AG08395 (cell line): ENCODE results near the gene ZFHX3.

Experiments
- DNase-seq: peaks from one replicate; pipeline ENCODE4 v3.0.0; 2012; ENCODE audit warnings: mixed read lengths, low spot score

The ZFHX3 gene

DNA sequence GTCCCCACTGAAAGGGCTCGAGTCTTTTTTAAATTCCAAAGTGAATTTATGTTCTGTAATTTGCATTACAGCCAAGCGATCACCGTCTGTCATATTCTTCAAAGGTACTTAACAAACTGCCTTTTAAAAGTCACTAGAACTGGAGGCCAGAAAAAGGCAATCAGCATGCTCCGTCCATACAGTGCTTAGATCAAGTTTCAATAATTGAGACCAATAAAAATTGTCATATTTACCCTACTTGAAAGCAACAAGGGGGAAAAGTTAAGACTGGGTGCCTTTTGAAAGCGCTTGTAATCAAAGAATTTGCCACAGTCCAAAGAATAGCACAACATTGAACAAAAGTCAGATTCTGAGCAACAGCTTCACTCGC, 9.0 kb upstream of the ZFHX3 start:
- DNase-seq, result no peak

DNA sequence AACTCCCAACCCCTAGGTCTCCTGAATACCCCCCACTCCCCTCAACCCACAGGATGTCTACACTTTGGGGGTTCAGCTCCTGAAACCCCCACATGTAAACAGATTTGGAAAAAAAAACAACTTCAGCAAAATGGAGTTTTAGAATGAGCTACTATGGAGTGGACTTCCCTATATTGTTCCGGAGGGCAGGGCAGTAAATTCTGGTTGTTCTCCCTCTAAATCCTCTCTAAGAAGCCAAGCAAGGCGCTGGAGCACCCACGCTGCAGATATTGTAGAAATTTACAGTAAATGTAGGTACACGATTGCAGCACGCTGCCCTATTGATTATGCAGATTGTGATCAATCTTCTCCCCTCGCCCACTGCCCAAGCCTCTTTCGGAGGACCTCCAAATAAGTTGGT, 8.5 kb upstream of the ZFHX3 start:
- DNase-seq, result no peak

DNA sequence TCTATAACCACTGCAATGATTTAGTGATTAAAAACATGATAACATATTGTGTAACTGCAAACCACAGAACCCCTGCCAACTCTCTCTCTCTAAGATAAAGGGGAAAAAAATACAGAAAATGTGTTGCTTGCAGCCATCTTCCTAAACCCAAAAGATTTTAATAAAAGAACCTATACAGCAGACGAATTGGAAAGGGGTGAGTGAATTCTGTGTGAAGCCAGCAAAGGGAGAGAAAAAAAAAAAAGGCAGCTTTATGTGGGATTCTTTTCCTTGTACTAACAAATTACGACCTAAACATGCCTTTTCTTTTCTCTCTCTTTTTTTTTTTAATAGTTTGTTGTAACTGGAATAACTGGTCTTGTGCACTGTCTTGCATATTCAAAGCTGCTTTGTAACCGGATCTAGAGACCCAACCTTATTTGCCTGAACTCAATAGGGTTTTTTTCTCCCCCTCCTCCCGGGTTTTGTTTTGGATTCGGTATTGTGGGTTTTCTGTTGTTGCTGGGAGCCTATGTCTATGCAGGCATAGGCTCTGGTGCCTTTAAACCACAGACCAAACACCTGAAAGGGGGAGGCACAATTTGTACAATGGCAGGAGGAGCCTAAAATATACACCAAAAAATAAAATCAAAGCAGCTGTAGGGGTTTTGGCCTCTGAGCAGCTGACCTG, 7.0 kb upstream of the ZFHX3 start:
- peak; percentile 42 for DNase-seq

DNA sequence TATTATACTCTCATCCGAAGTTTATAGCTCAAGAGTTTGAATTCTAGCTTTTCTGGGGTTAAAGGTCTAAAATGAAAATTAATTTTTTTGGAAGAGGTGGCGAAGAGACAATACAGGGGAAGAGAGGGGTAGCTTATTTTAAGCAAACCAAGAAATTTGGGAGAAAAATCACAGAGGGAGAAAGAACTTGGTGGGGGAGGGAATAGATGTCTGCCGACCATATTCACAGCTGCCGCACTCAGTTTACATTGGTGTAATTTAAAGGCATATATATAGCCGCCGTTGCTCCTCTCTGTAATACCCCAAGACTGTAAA, 6.5 kb upstream of the ZFHX3 start:
- DNase-seq, result no peak

- DNase-seq, result no peak
Measured at GRCh38 chr16:73054125-73054484, 6.2 kb upstream of the ZFHX3 start.

DNA sequence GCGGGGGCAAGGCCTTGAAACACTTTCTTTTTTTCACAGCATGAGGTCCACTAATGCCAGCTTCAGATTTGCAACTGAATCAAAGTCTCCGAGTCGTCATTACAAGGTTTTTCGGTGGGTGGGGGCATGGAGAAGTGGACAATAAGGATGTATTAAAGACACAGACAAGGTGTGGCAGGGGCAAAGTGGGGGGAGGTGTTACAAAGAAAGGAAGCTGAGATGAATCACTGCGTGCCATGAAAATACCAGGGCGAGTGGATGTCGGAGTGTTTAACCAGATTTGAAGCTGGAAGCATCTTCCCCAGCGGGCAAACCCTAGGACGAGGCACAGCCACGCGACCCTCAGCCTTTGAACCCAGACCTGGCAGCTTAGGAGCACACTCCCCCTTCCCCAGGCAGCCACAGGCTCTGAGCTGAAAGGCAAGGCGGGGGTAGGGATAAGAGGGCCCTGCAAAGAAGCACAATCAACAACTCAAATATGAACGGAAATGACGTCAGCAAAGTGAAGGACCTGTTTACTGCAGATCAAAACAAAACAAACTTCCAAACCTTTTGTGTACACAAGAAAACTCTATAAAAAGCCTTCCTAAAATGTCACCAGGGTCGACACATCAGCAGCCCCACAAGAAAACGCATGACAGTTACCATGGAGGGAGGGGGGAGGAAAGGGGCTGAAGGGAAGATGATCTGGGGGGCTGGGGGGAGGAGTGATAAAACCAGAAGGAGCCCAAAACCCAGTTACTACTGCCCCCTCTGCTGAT, 5.6 kb upstream of the ZFHX3 start:
- DNase-seq, result no peak

GRCh38 chr16:73053038-73053363, 5.1 kb upstream of the ZFHX3 start:
- no peak for DNase-seq

- DNase-seq, result no peak
Measured at GRCh38 chr16:73052576-73052975, 4.6 kb upstream of the ZFHX3 start.

DNA sequence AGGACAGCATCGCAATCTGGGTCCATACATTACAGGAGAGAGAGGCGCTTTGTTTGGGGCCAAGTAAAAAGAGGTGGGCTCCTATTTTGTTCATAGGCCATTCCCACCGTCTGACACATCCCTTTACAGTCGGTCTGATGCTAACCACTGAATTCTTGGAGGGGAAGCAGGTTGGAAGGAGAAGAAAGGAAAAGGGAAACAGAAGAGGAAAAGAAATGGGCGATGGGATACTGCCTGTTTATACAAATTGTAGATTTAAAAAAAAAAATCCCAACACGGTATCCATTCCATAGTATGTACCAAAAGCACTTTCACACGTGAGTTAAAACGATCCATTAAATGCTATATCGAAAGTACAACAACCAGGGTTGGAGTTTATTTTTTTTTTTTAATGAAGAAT, 4.0 kb upstream of the ZFHX3 start:
- no peak for DNase-seq

DNA sequence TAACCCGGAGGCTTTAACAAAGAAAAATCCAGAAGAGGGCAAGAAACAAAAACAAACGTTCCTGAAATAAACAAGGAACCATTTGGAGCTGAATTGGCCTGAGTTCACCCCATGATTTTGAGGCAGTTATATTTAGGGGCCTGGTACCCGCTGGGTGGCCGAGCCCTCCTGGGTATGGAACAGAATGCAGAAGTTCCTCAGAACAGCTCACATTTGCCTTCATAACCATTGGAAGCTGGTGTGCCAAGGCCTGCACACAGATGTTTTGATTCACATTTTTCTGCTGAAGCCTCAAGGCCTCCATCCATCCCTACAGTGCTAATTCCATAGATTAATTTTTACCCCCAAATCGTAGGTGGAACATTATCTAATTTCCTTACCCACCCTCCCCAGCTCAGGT, 3.3 kb upstream of the ZFHX3 start:
- DNase-seq, result no peak

DNA sequence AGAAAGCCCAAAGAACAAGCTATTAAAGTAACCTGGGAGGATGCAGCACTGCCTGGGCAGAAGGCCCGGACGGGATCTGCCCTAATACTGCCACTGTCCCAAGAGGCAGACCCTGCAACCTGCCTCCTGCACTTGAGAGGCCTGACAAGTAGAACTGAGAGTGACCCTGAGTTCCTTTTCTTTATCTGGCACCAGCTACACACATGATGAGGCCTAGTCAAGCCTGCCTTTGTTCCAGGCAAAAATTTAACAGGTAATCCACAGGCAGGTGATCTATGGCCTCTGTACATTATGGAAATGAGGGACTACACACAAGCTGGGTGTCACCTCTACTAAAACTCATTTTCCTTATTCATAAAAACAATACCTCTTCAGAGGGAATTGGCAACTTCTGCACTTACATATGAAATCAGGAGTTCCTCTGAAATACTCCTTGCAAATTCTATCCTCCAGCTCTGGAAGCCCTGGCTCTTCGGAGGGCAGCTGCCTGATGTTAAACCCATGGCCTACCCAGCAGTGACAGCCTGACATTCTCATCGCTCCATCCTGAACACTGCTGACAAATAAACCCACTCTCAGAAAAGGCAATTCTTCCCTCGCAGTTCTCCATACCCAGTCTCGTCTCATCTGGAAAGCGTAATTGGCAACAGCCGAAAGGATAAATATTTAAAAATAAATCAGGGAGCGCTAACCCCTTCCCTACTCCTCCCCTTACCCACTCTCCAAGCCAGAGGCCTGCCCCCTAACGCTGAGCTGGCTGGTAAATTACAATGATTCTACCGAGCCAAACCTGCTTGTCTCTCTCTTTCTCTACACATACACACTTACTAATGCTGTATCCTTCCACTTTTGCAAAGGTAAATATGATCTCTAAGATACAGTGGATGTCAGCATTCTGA, 2.5 kb upstream of the ZFHX3 start:
- no peak for DNase-seq

GRCh38 chr16:73049511-73049910, 1.6 kb upstream of the ZFHX3 start:
- no peak for DNase-seq

DNA sequence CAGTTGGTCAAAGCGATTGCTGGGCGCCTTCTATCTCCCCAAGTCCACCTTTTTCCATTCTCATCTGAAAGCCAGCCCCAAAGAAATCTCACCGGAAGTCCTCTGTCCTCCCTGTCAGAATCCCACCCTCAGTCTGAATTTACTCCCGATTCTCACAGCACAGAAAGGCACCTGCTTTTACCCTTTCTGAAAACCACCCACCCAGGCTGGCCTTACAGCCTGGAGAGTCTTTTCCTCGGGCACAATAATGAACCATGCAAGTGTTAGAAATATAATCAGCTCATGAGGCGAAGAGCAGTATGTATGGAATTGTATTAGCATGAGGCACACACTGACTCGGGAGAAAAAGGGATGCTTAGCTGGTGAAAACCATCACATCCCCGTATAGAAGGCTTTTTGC, 1.2 kb upstream of the ZFHX3 start:
- no peak for DNase-seq

GRCh38 chr16:73048292-73049080, 558 bp upstream of the ZFHX3 start:
- DNase-seq, result peak; percentile 54

DNA sequence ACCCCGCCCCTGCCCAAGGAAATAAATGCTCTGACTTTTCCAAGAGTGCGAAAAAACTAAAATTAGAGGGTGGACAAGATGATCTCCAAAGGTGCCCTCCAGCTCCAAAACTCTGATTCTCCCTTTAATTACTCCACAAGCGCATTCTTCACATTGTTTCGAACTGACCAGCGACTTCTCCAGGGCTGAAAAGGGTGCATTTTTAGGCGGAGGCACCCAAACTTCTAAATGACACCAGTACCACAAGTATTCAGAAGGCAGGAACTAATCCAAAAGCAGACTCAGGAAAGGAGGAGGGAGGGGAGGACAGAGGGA, 750 bp downstream of the ZFHX3 start:
- DNase-seq, result peak; percentile 83

- DNase-seq, result no peak
Measured at GRCh38 chr16:73046849-73047214, 1.1 kb downstream of the ZFHX3 start.

DNA sequence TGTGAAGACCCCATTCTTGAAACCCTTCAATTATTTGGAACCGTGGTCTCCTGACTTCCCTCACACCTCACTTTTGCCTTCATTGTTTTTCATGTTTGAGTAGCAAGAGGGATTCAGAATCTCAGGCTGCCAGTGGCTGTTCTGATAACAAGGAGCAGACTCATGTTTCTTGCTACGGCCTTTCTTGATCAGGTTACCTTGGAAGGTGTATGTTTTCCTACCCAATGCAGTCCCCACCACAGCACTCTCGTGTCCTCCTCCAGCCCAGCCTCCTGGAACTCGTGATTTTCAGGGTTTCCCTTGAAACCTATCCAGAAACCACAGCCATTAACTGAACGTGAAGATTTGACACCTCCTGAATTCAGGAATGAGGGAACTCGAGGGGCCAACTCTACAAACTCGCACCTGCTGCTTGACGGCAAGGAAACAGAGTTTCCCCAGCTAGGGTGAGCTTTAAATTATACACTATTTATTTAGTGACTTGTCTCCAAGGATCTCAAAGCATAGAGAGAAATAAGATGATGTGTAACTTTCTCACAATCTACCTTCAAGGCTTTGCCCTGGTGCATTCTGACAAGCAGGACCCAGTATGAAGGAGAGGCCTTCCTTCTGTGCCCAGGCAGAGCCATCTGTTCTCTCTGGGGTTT, 1.6 kb downstream of the ZFHX3 start:
- DNase-seq, result no peak

DNA sequence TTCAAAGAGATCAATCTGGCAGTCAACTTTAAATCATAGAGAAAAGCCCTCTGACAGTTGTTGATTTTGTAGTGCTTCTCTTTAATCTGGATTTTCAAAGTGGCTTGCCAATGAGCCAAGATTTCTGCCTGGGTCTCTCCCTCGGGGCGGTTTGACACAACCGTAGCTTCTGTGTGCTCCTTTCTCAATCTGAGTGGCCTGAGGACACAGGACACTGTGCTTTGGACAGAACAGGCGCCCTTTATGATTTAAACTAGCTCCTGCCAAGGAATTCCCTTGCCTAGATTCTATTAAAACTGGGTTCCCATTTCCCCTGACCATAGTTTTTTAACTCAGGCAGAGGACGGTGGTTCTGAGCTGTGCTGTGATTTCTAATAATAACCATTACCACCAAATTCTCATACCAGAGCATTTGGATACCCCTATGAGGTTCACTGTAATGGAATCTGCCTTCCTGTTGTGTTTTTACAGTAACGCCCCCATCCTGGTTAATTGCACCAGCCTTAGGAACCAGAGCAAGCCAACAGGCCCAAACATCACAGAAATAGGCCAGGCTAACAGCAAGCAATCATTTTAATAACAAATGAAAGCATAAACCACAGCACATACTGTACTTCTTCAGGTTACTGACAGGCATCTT, 4.0 kb downstream of the ZFHX3 start:
- no peak for DNase-seq

GRCh38 chr16:73042807-73043206, 5.1 kb downstream of the ZFHX3 start:
- DNase-seq, result no peak

DNA sequence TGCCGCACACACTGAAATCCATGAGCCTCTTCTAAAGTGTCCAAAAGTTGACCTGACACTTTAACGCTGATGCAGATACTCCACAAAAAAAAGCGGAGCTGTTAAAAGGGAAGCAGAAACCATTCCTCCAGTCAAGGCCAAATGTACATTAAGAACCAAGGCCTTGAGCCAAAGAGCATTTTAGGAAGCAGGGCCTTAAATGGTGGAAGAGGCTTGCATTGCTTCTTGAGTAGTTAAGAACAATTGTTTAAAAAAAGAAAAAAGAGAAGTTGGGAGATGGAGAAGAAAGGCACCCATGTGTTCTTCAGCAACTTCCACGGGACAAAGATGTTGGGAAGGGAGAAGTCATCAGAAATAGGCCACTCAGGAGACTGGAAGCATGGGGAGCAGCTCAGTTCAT, 6.3 kb downstream of the ZFHX3 start:
- DNase-seq, result no peak

- DNase-seq, result no peak
Measured at GRCh38 chr16:73040735-73041402, 7.1 kb downstream of the ZFHX3 start.
